HG02885 (cell line): Measurements from ENCODE around the gene MARS1.

Experiments used
- ATAC-seq: cut with Tn5 transposase; IDR thresholded peaks from one replicate; pipeline ENCODE4 v1.9.1; 2021; ENCODE audit warnings: mild to moderate bottlenecking; ENCODE audit not compliant: unreplicated experiment, poor library complexity

The MARS1 gene

GRCh38 chr12:57456737-57457490 is 31.0 kb upstream of the MARS1 start:
- no peak for ATAC-seq

GRCh38 chr12:57458665-57459054 is 29.2 kb upstream of the MARS1 start:
- no peak for ATAC-seq

- ATAC-seq: peak; percentile 60
Measured at GRCh38 chr12:57459055-57459749, 28.7 kb upstream of the MARS1 start.

- no peak for ATAC-seq
Measured at GRCh38 chr12:57459750-57460467, 28.0 kb upstream of the MARS1 start, which contains the start of gene GLI1. GLI1 (plus strand) TSS chr12:57459785; CDS start chr12:57463692, 3,907 bp downstream.

GRCh38 chr12:57460468-57460784 is 27.4 kb upstream of the MARS1 start:
- ATAC-seq: no peak

GRCh38 chr12:57460841-57461275 is 27.0 kb upstream of the MARS1 start:
- ATAC-seq: no peak

GRCh38 chr12:57461276-57461916 is 26.5 kb upstream of the MARS1 start:
- no peak for ATAC-seq

- no peak for ATAC-seq
Measured at GRCh38 chr12:57461917-57462250, 26.0 kb upstream of the MARS1 start.

- ATAC-seq: peak; percentile 74
Measured at GRCh38 chr12:57462251-57462911, 25.5 kb upstream of the MARS1 start.

GRCh38 chr12:57462912-57463253 is 25.0 kb upstream of the MARS1 start:
- no peak for ATAC-seq

- no peak for ATAC-seq
Measured at GRCh38 chr12:57464569-57464968, 23.3 kb upstream of the MARS1 start.

GRCh38 chr12:57465030-57465746 is 22.7 kb upstream of the MARS1 start:
- no peak for ATAC-seq

GRCh38 chr12:57465747-57466505 is 21.9 kb upstream of the MARS1 start:
- no peak for ATAC-seq

GRCh38 chr12:57467212-57467874 is 20.5 kb upstream of the MARS1 start:
- ATAC-seq: no peak

GRCh38 chr12:57467915-57468314 is 20.0 kb upstream of the MARS1 start:
- ATAC-seq: no peak

- ATAC-seq: no peak
Measured at GRCh38 chr12:57469296-57470164, 18.3 kb upstream of the MARS1 start.

GRCh38 chr12:57470286-57470969 is 17.4 kb upstream of the MARS1 start:
- no peak for ATAC-seq
